GM21576 (cell line): ENCODE measurements around the gene CFAP57.

Source experiments
- ATAC-seq: cut with Tn5 transposase; IDR thresholded peaks from one replicate; pipeline ENCODE4 v1.9.1; 2021; ENCODE audit warnings: mild to moderate bottlenecking, moderate library complexity; ENCODE audit not compliant: unreplicated experiment

The CFAP57 gene

GRCh38 chr1:43293896-43294760 lies 122.0 kb downstream of the CFAP57 start:
- ATAC-seq: no peak

DNA sequence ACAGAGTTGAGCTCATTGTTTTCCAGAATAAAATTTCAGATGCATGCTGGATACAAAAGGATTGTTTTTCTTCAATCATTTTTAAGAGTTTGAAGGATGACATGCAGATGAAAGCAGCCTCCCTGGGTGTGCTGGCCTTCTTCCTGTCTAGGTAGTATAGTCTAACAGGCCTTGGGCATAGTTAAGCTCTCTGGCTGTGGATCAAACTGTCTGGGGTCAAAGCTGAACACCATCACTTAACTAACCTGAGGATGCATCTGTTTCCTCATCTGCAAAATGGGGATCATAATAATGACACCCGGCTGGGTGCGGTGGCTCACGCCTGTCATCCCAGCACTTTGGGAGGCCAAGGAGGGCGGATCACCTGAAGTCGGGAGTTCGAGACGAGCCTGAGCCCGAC lies 122.6 kb downstream of the CFAP57 start:
- no peak for ATAC-seq

DNA sequence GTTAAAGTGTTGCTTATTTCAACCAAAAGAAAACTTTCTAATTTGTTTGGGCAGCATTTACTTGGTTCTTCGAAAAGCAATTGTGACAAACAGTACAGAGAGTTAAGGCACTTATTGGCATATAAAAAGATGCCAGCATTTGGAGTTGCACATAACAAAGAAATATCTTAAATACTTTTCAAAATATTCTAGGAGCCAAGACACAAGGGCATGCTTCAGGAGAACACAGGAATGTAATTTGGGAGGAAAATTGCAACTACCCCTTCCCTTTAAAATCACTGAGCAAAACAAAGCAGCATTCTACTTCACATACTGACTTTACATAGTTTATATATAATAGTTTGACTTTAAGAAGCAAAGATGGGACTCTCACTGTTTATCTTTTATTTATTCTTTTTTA lies 124.1 kb downstream of the CFAP57 start:
- no peak for ATAC-seq

GRCh38 chr1:43298055-43298454 lies 125.9 kb downstream of the CFAP57 start:
- no peak for ATAC-seq

DNA sequence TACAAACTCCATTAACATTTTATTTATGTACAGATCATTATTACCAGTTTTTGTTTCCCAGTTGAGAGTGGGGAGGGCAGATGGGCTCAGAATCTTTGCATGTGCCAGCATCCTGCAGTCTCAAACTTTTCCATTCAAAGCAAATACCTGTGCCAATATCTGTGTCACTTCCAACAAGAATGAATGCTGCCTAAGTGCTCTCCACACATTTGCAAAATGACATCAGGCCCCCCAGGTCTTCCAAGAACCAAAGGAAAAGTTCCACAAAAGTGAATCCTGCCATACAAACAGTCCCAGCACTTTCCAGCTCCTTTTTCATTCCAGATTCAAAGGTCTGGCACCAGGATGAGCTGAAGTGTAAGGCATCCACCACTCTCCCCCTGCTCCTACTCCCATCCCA lies 127.0 kb downstream of the CFAP57 start:
- no peak for ATAC-seq

- ATAC-seq: no peak
These were observed 128.4 kb downstream of the CFAP57 start, which contains the start of gene TIE1 for GRCh38 chr1:43300378-43301094. Gene TIE1 (plus strand): TSS chr1:43300982. CDS start chr1:43301072, 90 bp downstream.

DNA sequence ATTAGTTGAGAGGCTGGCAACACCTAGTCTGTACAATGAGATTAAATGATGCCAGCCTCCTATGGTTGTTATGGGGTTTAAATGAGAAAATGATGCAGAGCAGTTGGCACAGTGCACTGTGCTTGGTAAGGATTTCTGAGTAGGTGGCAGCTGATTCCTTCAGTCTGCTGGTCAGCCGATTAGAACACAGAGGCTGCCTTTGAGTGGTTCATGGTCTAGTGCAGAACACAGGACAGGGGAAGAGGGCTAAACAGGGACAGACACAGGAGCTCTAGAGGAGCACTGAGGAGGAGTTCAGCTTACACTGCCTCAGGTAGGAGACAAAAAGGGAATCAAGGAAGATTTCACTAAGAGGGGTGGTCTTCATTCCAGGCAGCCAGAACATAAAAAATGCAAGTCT lies 130.1 kb downstream of the CFAP57 start:
- ATAC-seq: no peak

DNA sequence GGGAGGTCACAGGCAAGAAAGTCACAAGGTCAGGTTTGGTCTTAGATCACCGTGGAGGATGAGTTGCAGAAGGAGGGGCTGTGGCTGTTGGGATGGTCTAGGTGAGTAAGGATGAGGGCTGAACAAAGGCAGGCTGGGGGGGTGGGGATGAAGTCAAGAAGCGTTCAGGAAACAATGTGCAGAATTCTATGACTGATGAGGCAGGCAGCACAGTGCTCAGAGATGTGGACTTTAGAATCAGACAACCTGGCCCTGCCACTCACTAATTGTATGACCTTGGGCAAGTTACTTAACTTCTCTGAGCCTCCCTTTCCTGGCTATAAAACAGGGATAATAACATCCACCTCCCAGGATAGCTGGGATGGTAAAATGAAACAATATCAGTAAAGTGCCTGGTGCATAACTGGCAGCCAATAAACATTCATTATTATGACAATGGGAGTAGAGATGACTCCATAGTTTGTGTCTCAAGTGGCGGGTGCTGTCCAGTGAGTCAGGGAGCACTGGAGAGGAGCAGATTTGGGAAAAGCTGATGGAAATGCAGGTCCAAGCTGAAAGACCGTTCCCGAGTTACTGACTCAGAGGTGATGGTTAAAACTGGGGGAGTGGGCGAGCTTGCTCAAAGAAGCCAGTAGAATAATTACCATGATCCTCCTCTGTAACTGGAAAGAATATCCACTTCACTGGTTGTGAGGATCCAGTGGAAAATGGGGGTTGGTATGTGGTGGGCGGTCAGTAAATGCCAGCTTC lies 130.8 kb downstream of the CFAP57 start:
- no peak for ATAC-seq

GRCh38 chr1:43303471-43304313 lies 131.6 kb downstream of the CFAP57 start:
- ATAC-seq: no peak
